MM.1S (cell line): Measurements from ENCODE around the gene CBLB.

Experiments used
- DNase-seq: peaks from one replicate; pipeline ENCODE4 v3.0.0-alpha.2; 2015
- H2AFZ ChIP-seq: fragments of 300-600 bp; sonication (generic); 2 replicates; pipeline ENCODE4 v1.6.0; 2016; ENCODE audit warnings: antibody characterized with exemption, low read length
- H3F3A ChIP-seq: fragments of 300-600 bp; sonication (generic); 2 replicates; pipeline ENCODE4 v1.6.1; 2016; ENCODE audit warnings: mild to moderate bottlenecking, antibody characterized with exemption, low read length, moderate library complexity, mixed read lengths; ENCODE audit not compliant: insufficient read depth
- H3K27ac ChIP-seq: fragments of 300-600 bp; sonication (generic); 2 replicates; pipeline ENCODE4 v1.5.1; 2016; ENCODE audit warnings: mild to moderate bottlenecking, low read length
- H3K27me3 ChIP-seq: fragments of 300-600 bp; sonication (generic); replicated peaks from 2 replicates; pipeline ENCODE4 v1.6.0; 2016; ENCODE audit warnings: low read length; ENCODE audit not compliant: insufficient read depth
- H3K36me3 ChIP-seq: fragments of 300-600 bp; sonication (generic); replicated peaks from 2 replicates; pipeline ENCODE4 v1.6.1; 2016; ENCODE audit warnings: mild to moderate bottlenecking, low read length, mixed read lengths; ENCODE audit not compliant: insufficient read depth
- H3K4me1 ChIP-seq: fragments of 300-600 bp; sonication (generic); 2 replicates; pipeline ENCODE4 v1.6.1; 2016; ENCODE audit warnings: low read length, mixed read lengths
- H3K4me2 ChIP-seq: fragments of 300-600 bp; sonication (generic); 2 replicates; pipeline ENCODE4 v1.6.0; 2016; ENCODE audit warnings: low read depth, low read length
- H3K4me3 ChIP-seq: fragments of 300-600 bp; sonication (generic); 2 replicates; pipeline ENCODE4 v1.5.1; 2016; ENCODE audit warnings: low read length, mixed read lengths
- H3K79me2 ChIP-seq: fragments of 300-600 bp; sonication (generic); 2 replicates; pipeline ENCODE4 v1.6.1; 2016; ENCODE audit warnings: mixed run types, low read length, mixed read lengths
- H3K9ac ChIP-seq: fragments of 300-600 bp; sonication (generic); 2 replicates; pipeline ENCODE4 v1.6.1; 2016; ENCODE audit warnings: low read length, mixed read lengths
- H3K9me2 ChIP-seq: fragments of 300-600 bp; sonication (generic); replicated peaks from 2 replicates; pipeline ENCODE4 v1.6.1; 2016; ENCODE audit warnings: mild to moderate bottlenecking, low read length, mixed read lengths; ENCODE audit not compliant: insufficient read depth
- H3K9me3 ChIP-seq: fragments of 300-600 bp; sonication (generic); replicated peaks from 2 replicates; pipeline ENCODE4 v1.6.1; 2016; ENCODE audit warnings: mild to moderate bottlenecking, low read length, mixed read lengths; ENCODE audit not compliant: insufficient read depth
- H4K20me1 ChIP-seq: fragments of 300-600 bp; sonication (generic); 2 replicates; pipeline ENCODE4 v1.6.1; 2016; ENCODE audit warnings: mild to moderate bottlenecking, low read length, moderate library complexity, mixed read lengths; ENCODE audit not compliant: insufficient read depth
- CTCF ChIP-seq: fragments of 300-600 bp; sonication (generic); IDR thresholded peaks from 2 replicates; pipeline ENCODE4 v1.5.1; 2016; ENCODE audit warnings: antibody characterized with exemption, low read length, mixed read lengths
- EZH2 ChIP-seq: fragments of 300-600 bp; sonication (generic); optimal IDR thresholded peaks from 2 replicates; pipeline ENCODE3; 2017; ENCODE audit warnings: low read depth, mild to moderate bottlenecking, antibody characterized with exemption, low read length, mixed read lengths
- EZH2phosphoT487 ChIP-seq: fragments of 300-600 bp; sonication (generic); IDR thresholded peaks from 2 replicates; pipeline ENCODE4 v1.6.1; 2018; ENCODE audit warnings: antibody characterized with exemption, low read length

Gene CBLB

DNA sequence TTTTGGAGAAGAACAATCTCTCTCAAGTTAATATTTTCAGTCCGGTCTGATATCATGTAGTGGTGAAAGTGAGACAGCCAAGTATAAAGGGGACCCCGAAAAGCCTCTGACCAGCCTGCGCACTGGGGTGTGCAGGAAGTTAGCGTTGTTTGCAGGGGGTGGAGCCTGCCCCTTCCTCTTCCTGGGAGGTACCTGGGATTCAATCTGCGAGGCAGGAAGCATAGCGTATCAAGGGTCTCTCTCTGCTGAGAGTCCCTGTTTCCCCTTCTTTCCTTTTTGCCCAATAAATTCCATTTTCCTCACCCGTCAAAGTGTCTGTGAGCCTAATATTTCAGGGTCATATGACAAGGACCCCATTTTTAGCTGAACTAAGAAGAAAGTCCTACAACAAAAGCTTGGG, 44.8 kb upstream of the CBLB start:
- H3K9ac ChIP-seq, result no peak overlapping the region
- no peak overlapping the region for H3K27ac ChIP-seq
- H3K27me3 ChIP-seq, result no peaks in the 10 kb centered on the region; the same call in 1 of the 2 replicates
- TF ChIP-seq CTCF (no peak), EZH2phosphoT487 (no peak), EZH2 (no peak)
- H2AFZ ChIP-seq, result no peak overlapping the region
- H4K20me1 ChIP-seq, result no peaks in the 10 kb centered on the region
- no peaks in the 10 kb centered on the region for H3K9me2 ChIP-seq
- H3K4me1 ChIP-seq, result no peaks in the 10 kb centered on the region
- no peaks in the 10 kb centered on the region for H3K9me3 ChIP-seq
- no peaks in the 10 kb centered on the region for H3F3A ChIP-seq
- no peaks in the 10 kb centered on the region for H3K79me2 ChIP-seq
- no peak overlapping the region for H3K4me3 ChIP-seq
- DNase-seq, result no peak
- H3K36me3 ChIP-seq, result no peaks in the 10 kb centered on the region
- H3K4me2 ChIP-seq, result no peak overlapping the region

DNA sequence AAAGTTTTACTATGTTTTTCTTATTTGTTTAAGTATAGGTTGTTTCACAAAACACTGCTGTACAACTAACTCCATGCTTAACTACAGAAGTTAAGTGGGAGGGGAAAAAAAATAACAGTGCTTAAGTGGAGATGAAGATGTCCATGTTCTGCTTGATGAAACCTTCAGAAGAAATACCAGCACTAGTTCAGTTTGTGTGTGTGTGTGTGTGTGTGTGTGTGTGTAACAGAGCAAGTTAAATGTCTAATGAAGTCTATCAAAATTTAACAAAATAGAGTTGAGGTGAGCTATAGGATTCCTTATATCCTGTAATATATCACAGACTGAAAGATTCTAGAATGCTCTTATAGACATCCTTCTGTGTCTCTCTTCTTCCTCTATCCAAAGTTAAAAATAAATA, 44.1 kb upstream of the CBLB start:
- TF ChIP-seq EZH2 (no peak), CTCF (no peak)
- Histone ChIP-seq H3K4me2 (no peak overlapping the region), H3K9ac (no peak overlapping the region), H4K20me1 (no peaks in the 10 kb centered on the region), H2AFZ (no peak overlapping the region), H3K4me3 (no peak overlapping the region), H3K9me2 (no peaks in the 10 kb centered on the region), H3K27me3 (no peaks in the 10 kb centered on the region; the same call in 1 of the 2 replicates), H3K9me3 (no peaks in the 10 kb centered on the region), H3K4me1 (peaks cover 4% of the 10 kb centered on the region; the same call in 1 of the 2 replicates), H3K79me2 (no peaks in the 10 kb centered on the region), H3K36me3 (no peaks in the 10 kb centered on the region), H3K27ac (no peak overlapping the region), H3F3A (peaks cover 5% of the 10 kb centered on the region; the same call in 1 of the 2 replicates)
- no peak for DNase-seq

- Histone ChIP-seq H4K20me1 (no peaks in the 10 kb centered on the region; the same call in 1 of the 2 replicates), H2AFZ (no peak overlapping the region), H3K9me3 (no peaks in the 10 kb centered on the region), H3K27me3 (peaks cover 3% of the 10 kb centered on the region; the same call in 1 of the 2 replicates), H3K4me3 (no peak overlapping the region), H3K79me2 (no peaks in the 10 kb centered on the region), H3K9ac (no peak overlapping the region), H3K27ac (no peak overlapping the region), H3K4me1 (peaks cover 10% of the 10 kb centered on the region), H3K36me3 (no peaks in the 10 kb centered on the region), H3F3A (peaks cover 8% of the 10 kb centered on the region), H3K4me2 (no peak overlapping the region), H3K9me2 (no peaks in the 10 kb centered on the region)
- TF ChIP-seq EZH2phosphoT487 (no peak), CTCF (no peak), EZH2 (no peak)
- DNase-seq, result no peak
These were observed 42.7 kb upstream of the CBLB start for GRCh38 chr3:105911496-105911895.
